ENCODE measurements around the gene GBE1.
"Not testable (repeated sequence)": the region's sequence is repeated elsewhere in the genome, so short reads cannot be mapped to it uniquely, and the experiment has no call there.

The GBE1 gene

GRCh38 chr3:81518945-81519344 lies 242.5 kb downstream of the GBE1 start:
- DNase-seq, result no peak

GRCh38 chr3:81516042-81516441 lies 245.4 kb downstream of the GBE1 start:
- DNase-seq, result no peak

GRCh38 chr3:81513591-81513990 lies 247.9 kb downstream of the GBE1 start:
- DNase-seq, result no peak

- no peak for DNase-seq
Measured at GRCh38 chr3:81503026-81503425, 258.4 kb downstream of the GBE1 start.

GRCh38 chr3:81502236-81502635 lies 259.2 kb downstream of the GBE1 start:
- DNase-seq, result no peak

- DNase-seq, result no peak
Measured at GRCh38 chr3:81500039-81500438, 261.4 kb downstream of the GBE1 start.

GRCh38 chr3:81497572-81498251 lies 263.7 kb downstream of the GBE1 start:
- no peak for DNase-seq

- no peak for DNase-seq
Measured at GRCh38 chr3:81496407-81497104, 264.9 kb downstream of the GBE1 start.

GRCh38 chr3:81492471-81492870 lies 269.0 kb downstream of the GBE1 start:
- DNase-seq, result not testable (repeated sequence)

GRCh38 chr3:81492040-81492439 lies 269.4 kb downstream of the GBE1 start:
- DNase-seq, result no peak

- DNase-seq, result peak; percentile 61
Measured at GRCh38 chr3:81490541-81491288, 270.7 kb downstream of the GBE1 start.

GRCh38 chr3:81485444-81485865 lies 276.0 kb downstream of the GBE1 start:
- DNase-seq, result no peak

GRCh38 chr3:81484520-81484919 lies 276.9 kb downstream of the GBE1 start:
- no peak for DNase-seq

GRCh38 chr3:81483046-81483445 lies 278.4 kb downstream of the GBE1 start:
- DNase-seq, result no peak

GRCh38 chr3:81477740-81478139 lies 283.7 kb downstream of the GBE1 start:
- DNase-seq, result no peak

GRCh38 chr3:81476692-81477091 lies 284.8 kb downstream of the GBE1 start:
- DNase-seq, result no peak

GRCh38 chr3:81472600-81473362 lies 288.7 kb downstream of the GBE1 start:
- no peak for DNase-seq

GRCh38 chr3:81470524-81471278 lies 290.7 kb downstream of the GBE1 start:
- no peak for DNase-seq

- no peak for DNase-seq
Measured at GRCh38 chr3:81468391-81468790, 293.1 kb downstream of the GBE1 start.

- DNase-seq, result no peak
Measured at GRCh38 chr3:81466201-81466560, 295.3 kb downstream of the GBE1 start.

- no peak for DNase-seq
Measured at GRCh38 chr3:81465510-81466200, 295.8 kb downstream of the GBE1 start.

GRCh38 chr3:81463781-81464180 lies 297.7 kb downstream of the GBE1 start:
- DNase-seq, result no peak

Data from activated naive CD4-positive, alpha-beta T cell treated with anti-CD3 and anti-CD28 coated beads, Interleukin-2, amount 50 U/mL, for 16 hours (primary cell).